ENCODE data around the gene DPH7. TPM values are rescaled to one million over a fixed set of nuclear protein-coding genes. Genes with fewer than 3 reads are reported as not detected.
A peak's percentile ranks its signal among the peaks of the same experiment; 100 is the strongest.

DPH7 gene
- total and polyA plus RNA-seq, 12 donors: 11.7 to 51.4 (median 17.8) TPM

DNA sequence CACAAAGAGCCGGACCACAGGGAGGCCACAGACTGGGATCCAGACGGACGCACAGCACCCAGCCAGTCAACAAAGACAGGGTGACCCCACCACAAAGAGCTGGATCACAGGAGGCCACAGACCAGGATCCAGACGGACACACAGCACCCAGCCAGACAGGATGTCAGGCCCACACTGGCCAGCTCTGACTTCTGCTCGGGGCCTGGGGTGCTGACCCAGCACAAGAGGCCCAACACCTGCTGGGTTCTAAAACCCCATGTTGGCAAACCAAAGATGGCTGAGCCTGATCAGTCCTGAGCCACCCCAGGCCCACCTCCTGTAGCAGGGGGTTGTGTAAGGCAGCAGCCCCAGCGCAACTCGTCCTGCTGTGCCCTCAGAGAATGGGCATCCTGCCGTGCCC lies 5.2 kb upstream of the DPH7 start:
- H3K4me3 ChIP-seq: no peak overlapping the region
- TF ChIP-seq, protein P1, sequence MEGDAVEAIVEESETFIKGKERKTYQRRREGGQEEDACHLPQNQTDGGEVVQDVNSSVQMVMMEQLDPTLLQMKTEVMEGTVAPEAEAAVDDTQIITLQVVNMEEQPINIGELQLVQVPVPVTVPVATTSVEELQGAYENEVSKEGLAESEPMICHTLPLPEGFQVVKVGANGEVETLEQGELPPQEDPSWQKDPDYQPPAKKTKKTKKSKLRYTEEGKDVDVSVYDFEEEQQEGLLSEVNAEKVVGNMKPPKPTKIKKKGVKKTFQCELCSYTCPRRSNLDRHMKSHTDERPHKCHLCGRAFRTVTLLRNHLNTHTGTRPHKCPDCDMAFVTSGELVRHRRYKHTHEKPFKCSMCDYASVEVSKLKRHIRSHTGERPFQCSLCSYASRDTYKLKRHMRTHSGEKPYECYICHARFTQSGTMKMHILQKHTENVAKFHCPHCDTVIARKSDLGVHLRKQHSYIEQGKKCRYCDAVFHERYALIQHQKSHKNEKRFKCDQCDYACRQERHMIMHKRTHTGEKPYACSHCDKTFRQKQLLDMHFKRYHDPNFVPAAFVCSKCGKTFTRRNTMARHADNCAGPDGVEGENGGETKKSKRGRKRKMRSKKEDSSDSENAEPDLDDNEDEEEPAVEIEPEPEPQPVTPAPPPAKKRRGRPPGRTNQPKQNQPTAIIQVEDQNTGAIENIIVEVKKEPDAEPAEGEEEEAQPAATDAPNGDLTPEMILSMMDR (IDR thresholded peaks at IDR 0.05): no peak
- WGBS, 2 donors: 79 to 88% methylated on average over 8 of the region's 8 CpGs
- ATAC-seq (no peak), DNase-seq (no peak)
- H3K4me1 ChIP-seq: peaks cover 0 to 16% (median 9%) of the 10 kb centered on the region in 9 donors
- no peaks in the 10 kb centered on the region for H3K9me3 ChIP-seq
- peaks cover 0 to 75% (median 26%) of the 10 kb centered on the region in 9 donors for H3K36me3 ChIP-seq
- H3K27ac ChIP-seq: no peak overlapping the region
- H3K27me3 ChIP-seq: no peaks in the 10 kb centered on the region
- intact Hi-C loops (cut with DNase I): no loop called here

GRCh38 chr9:137583347-137583746 lies 4.6 kb upstream of the DPH7 start:
- DNase-seq (no peak), ATAC-seq (no peak)
- Histone ChIP-seq H3K27ac (no peak overlapping the region), H3K36me3 (peaks cover 0 to 73% (median 26%) of the 10 kb centered on the region in 9 donors), H3K27me3 (no peaks in the 10 kb centered on the region), H3K4me3 (no peak overlapping the region), H3K9me3 (no peaks in the 10 kb centered on the region), H3K4me1 (peaks cover 0 to 16% (median 8%) of the 10 kb centered on the region in 9 donors)
- intact Hi-C loops (cut with DNase I): no loop called here
- WGBS, 2 donors: 88 to 92% methylated on average over 14 of the region's 14 CpGs
- TF ChIP-seq, protein P1 (IDR thresholded peaks at IDR 0.05): no peak

DNA sequence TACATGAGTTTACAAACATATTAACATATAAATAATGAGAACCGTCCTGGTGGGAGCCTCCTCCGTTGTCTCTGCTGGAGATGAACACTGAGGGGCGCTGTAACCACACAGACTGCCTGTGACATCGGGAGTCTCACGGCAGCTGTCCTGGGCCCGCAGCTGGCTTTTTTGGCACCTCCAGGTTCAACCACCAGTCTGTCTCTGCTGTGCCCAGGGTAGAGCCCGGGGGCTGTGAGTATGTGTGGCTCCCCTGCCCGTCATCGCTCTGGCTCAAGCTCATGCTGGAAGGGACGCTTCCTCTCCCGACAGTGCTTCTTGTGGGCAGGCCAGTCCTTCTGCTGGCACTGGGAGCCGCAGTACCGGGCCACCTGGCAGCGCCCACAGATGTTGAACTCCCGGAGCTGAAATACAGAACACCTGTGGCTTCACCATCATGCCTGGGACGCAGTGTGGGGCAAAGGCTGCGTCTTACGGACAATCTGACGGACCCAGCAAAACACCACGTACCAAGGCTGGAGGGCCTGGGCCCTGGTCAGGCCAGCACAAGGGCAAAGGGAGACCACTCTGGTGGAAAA lies 3.6 kb upstream of the DPH7 start:
- peaks cover 2 to 26% (median 17%) of the 10 kb centered on the region in 9 donors for H3K4me1 ChIP-seq
- TF ChIP-seq, protein P1 (IDR thresholded peaks at IDR 0.05): peak in 7 of 9 donors; percentile 22 to 40 (median 29)
- H3K36me3 ChIP-seq: peaks cover 0 to 63% (median 18%) of the 10 kb centered on the region in 9 donors
- H3K9me3 ChIP-seq: no peaks in the 10 kb centered on the region
- intact Hi-C loops (cut with DNase I): no loop called here
- H3K27ac ChIP-seq: no peak overlapping the region
- 79 to 81% methylated on average over 20 of the region's 20 CpGs for WGBS, 2 donors
- H3K27me3 ChIP-seq: no peaks in the 10 kb centered on the region
- no peak for ATAC-seq
- no peak for DNase-seq
- no peak overlapping the region for H3K4me3 ChIP-seq

DNA sequence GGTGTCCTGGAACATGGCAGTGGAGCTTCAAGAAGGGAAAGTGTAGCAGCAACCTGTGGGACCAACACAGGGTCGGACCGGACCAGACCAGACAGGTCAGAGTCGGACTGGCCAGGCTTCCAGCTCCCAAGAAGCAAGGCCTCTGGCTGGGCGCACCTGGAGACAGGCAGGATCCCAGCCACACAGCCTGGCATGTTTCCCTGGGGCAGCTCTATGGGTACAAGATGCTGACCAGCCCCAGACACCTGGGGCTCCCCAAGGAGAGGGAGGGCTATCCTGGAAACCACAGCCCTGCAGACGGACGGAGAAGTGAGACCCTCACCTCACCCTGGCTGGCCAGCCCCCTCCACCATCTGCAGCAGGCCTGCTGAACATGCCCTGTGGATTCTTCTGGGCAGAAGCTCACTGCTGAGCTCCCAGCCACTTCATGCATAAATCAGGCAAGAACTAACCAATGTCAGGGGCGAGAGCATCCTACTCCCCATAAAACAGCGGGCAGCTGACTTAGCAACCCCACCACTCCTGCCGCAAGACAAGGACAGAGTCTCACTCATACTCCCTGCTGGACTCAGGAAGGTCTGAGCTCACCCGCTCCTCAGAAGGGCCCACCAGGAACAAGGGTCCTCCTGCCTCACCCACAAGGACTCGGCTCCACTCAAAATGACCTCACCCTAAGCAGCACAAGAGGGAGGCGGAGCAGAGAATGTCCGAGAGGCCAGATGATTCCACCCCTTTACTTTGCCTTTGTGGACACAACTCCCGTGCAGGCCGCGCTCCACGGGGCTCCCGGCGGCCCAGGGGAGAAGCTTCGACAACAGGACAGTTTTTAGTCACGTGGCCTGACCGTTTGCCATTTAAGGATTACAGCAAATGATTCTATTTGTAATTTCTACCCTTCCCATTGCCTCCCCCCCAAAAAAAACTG lies 2.9 kb upstream of the DPH7 start:
- Histone ChIP-seq H3K4me3 (no peak overlapping the region), H3K9me3 (no peaks in the 10 kb centered on the region), H3K27me3 (no peaks in the 10 kb centered on the region), H3K27ac (no peak overlapping the region), H3K4me1 (peaks cover 8 to 34% (median 24%) of the 10 kb centered on the region in 9 donors), H3K36me3 (peaks cover 0 to 58% (median 12%) of the 10 kb centered on the region in 9 donors)
- intact Hi-C loops (cut with DNase I): no loop called here
- ATAC-seq (no peak), DNase-seq (no peak)
- TF ChIP-seq, protein P1 (IDR thresholded peaks at IDR 0.05): no peak
- WGBS, 2 donors: 89 to 94% methylated on average over 22 of the region's 22 CpGs

All from heart right ventricle (tissue), 16 donors.